Activated T-cell treated with anti-CD3 and anti-CD28 coated beads, Interleukin-2, amount 50 U/mL, for 48 hours (primary cell): Measurements from ENCODE around the gene TMEM144.

Source experiments
- DNase-seq, 2 experiments: peaks; one replicate each; pipeline ENCODE4 v3.0.0-alpha.2; 2020

TMEM144 gene

DNA sequence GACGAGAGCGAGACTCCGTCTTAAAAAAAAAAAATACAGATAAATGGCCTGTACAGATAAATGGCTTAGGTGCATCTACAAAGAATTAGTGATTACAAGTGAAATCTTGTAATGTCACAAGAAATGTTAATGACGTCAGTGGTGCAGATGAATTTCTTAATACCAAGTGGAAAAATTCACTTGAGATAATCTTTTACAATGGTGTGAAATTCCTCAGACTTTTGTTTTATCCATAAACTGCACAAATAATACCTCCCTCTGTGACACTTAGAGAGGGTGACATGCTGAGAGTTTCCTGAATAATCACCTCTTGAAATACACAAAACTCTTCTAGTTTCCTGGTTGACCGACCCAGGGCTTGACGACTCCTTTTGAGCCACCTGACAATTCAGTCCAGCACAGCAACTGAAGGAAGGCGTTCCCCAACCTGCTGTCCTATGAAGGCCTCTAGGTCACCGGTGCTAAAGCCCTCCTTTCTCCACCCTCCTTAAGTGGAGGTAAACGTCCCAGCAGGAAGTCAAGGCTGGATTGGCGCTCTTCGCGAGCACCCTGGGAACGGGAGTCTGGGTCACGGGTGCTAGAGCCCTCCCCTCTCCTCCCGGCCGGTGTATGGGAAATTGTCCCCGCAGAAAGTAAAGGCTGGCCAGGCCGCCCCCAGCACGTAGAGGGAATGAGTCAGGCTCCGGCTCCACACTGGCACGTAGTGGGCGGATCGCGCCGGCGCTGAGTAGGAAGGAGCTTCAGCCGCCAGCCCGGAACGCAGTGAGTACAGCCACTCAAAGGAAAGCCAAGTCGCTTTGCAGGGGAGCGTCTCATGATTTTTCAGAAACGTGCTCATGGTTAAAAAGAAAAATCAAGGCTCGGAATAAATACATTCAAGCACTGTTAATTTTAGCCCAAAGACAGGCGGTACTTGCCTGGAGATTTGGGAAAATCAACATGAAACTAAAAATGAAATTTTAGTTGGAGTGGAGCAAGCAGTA is at the start of gene TMEM144:
Gene TMEM144 (plus strand): TSS at position 662 of the 983 bp plus-strand sequence. CDS start 2,182 bp downstream, outside the sequence.
- DNase-seq, result peak; percentile 63 to 74

DNA sequence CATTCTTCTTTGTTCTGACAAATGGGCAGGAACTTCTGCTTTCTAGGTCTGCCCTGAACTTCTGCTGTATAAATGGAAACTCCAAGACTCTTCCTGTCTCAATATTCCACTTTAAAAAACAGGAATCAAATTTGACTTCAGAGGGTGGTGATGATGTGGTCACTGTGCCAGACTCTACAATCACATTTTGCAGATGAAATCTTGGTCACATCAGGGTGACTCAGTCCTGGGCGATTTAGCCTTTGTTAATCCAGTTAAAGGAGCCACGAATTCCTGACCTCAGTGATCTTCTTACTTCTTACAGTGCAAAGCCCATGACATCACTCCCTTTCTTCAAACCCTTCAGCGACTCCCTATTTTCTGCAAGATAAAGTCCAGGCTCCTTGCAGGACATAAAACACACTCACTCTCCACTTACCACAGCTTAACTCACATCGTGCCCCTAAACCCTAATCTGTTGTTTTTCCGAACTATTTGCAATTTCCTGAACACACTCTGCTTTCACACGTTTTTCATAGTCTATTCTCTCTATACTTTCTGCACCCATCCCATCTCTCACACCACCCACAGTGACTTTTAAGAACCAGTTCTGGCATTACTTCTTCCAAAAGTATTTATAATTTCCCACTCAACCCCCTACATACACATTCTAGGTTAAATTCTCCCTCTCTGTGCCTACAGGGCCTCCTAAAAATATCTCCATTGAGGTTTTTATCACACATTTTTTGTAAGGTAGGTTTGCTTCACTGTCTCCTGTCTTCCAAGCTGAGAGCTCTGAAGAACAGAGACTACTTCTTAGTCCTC is 48.5 kb upstream of the TMEM144 start:
- no peak for DNase-seq

DNA sequence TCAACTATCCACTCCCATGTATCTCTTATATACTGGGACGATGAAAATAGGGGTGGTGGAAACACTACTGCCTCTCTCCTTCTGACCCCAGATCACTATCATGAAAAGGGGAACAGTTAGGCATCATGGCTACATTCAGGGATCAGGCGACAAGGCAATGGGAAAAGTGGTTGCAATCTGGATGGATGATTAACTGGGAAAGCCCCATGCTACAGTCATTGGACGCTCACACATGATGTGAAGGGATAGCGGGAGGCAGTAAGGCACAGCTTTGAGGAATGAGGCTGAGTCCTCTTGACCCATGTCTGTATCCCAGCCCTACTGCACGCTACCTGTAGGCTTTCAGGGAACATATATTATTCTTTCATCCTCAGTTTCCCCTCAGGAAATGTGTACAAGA is 47.7 kb upstream of the TMEM144 start:
- DNase-seq, result no peak

DNA sequence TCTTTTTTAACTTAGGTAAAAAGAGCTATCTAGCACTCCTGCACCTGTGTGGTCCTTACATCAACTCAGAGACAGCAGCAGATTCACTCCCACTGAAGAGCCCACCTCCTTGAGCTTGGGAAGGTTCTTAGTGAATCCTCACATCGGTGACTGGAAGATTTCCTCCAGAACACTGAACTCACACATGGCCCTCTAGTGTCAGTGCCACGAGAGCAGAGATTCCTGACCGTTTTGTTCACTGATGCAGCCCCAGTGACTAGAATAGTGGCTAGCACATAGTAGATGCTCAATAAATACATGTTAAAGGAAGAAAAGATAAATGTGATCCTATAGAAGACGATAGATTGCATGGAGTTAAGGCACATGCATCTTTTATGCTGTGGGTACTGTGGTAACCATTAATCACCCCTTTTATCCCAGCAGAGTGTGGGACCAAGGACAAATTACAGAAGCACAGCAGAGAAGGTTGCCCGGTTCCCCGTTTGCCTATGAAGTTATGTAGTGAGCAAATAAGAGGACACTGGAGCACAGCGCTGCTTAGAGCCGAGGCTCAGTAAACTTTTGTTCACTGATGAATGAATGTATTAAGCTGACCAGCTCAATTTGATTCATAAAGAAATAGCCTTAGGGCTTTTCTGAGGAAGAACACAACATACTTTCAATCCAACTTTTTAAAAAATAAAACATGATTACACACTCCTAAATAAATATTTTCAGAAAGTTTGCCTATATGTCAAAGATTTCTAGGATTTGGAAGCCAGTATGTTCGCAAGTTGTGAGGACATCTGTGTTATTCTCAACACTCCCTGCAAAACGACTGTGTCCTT is 46.1 kb upstream of the TMEM144 start:
- DNase-seq, result no peak

DNA sequence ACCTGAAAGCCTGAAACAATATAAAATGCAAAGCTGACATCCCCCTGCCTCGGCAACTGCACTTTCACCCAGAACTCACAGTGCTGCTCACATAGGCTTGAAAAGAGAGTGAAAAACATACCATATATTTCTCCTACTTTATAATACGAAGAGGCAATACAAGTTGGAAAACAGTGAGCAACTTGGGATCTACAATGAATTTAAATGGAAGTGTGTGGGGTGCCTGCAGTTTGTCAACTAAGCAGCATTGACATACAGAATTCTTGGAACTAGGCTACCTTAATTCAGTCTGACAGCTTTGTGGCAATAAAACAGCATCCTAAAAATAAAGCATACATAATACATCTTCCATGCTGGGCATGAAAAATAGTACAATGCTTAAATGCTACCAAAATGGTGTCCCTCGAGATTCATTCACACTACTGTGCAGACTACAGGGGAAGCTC is 45.5 kb upstream of the TMEM144 start:
- no peak for DNase-seq

DNA sequence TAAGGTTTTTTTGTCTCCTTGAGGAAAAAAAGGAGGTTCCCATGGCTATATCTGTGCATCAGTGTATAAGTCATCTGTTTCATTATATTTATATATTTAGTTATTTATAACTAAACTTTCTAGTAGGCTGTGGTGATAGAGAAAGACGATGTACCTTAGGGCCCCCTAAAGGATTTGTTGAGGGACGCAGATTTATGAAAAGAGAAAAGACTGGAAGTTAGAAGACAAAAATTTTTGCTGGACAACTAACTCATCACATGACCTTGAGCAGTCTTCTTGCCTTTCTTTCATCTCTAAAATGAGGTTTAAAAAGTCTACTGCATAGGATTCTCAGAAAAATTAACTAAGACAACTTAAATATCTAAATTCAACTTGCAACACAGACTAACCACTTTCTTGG is 43.6 kb upstream of the TMEM144 start:
- no peak for DNase-seq

DNA sequence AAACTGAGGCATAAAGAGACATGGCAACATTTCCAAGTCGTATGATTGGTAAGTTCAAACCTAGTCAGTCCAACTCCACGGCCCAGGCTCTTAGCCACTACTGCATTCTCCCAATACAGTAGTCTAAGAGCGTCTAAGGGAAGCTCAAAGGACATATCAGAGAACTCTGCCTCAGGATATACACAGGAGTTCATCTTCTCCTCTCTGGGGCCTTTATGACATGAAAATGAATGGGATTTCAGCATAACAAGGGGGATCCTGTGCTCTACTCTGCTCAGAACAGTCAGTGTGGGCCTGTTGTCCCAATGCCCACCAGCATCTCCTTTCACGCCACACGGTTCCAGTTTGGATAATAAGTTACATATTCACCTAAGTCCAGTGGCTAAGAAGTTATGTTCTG is 41.7 kb upstream of the TMEM144 start:
- no peak for DNase-seq

DNA sequence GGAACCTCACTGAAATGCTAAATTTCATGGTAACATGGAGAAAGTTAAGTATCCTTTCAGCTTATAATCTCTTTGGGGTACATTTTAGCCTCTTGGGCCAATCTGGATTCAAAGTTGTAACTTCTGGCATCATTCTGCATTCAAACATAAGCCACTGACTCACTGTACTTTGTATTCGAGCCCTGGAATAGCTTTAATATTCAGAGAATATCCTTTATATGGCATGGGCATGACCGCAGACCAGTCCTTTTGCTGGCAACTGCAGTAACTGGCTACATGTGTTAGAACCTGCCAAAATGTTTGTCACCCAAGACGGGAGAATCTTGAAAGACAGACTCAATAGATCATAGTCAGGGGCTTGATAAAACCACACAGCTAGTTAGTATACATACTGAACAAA is 40.8 kb upstream of the TMEM144 start:
- no peak for DNase-seq

DNA sequence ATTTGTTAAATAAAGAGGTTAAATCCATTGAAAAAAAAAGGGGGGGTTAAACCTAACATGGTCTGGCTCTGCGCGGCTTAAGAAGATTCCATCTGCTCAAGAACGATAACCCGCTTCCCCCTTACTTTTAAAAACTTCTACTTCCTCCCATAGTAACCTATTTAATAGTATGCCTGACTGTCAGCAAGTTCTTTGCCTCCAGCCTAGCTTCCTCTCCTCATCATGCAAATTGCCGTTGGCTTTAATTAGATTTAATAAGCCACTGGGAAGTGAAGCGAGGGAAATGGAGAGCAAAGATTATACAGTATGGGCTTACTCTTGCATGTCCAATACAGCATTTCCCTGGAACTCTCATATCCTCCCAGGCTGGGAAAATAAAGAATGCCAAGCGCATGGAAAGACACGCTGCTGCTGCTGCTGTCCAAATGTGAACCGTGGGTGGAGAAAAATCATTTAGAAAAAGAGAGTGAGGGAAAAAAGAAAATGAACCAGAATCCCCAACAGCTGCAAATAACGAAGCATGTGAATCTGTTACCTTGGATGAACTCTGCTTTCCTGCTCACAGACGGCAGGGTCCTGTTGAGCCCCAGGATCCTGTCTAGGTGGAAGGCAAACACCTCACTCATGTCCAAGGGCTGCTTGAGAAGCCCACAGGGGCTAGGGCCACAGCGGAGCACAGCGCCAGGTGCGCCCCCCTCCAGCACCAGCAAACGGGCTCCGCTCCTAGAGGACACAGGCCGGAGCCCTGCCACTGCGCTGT is 40.2 kb upstream of the TMEM144 start:
- DNase-seq, result no peak

DNA sequence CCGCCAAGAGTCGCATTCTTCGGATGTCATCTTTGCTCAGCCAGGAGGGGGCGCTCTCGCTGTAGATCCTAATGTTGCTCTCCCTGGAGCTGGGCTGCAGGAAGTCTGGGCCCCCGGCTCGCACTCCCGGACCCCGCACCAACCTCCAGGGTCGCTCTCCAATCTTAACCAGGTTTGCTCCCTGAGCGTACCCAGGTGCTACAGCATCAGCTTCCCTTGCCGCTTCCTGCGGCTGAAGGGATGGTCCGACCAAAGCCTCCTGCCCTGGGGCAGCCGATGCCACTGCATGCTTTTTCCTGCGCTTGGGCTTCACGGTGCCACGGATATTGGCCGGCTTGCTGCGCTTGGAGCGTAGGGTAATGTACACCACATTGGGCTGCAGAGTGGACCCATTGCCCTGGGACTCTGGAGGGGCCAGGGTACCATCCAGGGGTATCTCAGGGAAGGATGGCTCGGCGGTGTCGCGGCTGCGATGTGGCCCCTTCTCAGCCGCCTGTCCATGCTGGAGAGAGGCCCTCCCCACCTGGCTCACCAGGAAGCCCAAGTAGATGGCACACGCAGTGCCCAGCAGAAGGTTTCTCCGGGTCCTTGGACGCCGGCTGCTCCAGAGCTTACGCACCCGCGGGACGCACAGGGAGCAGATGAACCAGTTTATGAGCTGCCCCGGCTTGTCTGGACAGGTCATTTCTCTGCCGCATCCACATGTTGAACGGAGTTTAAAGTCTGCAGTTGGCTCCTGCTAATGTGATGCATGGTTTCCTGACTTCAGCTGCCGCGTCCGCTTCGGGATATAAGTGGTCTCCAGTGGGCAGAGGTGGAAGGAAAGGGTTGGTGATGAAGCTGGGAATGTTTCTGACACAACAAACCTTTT is 39.4 kb upstream of the TMEM144 start:
- DNase-seq, result peak; percentile 52 to 61

DNA sequence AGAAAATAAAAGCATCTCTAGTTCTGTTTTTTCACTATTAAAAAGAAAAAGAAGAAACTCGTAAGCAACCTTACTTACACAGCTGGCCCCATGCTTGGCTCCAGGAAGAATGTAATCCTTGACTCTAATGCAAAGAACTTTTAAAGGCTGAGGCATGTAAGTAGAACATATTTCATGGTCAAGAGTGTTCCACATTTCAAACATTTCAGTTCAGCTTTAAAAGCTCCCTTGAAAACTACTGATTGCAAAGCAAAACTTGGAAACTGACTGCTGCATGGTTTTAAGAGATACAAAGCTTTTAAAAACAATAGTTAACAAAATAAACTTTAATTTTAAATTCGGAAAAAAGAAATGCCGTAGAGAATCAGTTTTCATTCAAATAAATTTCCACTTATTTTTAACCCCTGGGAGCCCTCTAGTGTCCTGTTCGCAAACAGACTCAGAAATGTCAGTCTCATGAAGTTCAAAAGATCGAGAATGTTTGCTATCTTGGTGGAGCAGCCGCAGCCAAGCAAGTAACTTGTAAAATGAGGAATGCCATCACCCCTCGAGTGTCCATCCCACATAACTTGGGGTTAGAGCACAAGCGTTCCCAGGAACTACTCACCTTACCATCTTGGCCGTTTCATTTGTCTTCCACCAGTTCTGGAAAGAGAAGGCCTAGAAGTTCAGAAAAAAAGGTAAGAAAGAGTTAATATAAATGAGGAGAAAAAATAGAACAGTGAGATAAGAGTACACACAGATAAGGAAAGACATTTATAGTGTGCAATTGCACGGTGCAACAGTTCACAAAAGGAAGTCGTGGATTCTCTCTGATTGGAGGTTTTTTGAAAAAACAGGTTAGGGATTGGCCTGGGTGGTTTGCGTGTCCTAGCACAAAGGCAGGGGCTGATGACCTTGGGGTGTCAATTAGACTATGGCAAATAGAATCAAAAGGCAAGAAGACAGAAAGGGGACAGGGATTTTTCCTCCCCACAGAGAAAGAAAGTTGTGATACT is 37.7 kb upstream of the TMEM144 start, which contains the start of gene GASK1B:
Gene GASK1B (minus strand): TSS at position 765 of the 998 bp plus-strand sequence. CDS start 1,650 bp downstream, outside the sequence.
- DNase-seq, result peak; percentile 16

DNA sequence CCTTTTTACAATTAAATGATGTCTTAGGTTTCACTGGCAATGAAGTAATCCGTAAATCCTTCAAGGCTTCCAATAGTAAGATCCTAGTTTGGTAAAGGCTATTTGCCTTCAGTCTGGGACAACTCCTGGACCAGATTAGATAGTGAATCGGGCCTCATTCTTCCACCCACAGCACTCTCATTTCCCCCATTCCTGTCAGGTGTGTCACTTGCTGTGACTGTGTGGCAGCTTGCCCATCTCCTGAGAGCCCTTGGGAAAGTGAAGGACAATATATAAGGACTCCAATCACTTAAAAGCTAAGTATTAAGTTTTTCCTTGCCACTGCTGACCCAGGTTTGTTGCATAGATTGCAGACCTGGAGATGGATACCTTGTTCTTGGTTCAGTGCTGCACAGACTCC is 34.2 kb upstream of the TMEM144 start:
- no peak for DNase-seq

DNA sequence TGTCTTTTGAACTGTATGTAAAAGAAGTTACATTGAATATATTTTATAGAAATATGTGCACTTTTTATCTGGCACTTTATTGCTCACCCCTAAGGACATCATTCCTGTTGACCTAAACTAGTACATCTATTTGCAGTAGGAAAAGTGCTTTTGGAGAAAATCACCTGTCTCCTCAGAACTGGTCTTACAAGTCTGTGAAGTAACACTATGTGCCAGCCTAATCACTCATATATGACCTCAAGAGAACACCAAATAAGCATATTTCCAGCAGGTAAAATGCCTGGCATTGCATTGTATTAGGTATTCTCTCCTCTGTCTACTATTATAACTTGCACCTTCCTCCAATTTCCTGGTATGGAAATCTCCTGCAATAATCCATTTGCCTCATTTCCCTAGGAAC is 33.5 kb upstream of the TMEM144 start:
- no peak for DNase-seq

DNA sequence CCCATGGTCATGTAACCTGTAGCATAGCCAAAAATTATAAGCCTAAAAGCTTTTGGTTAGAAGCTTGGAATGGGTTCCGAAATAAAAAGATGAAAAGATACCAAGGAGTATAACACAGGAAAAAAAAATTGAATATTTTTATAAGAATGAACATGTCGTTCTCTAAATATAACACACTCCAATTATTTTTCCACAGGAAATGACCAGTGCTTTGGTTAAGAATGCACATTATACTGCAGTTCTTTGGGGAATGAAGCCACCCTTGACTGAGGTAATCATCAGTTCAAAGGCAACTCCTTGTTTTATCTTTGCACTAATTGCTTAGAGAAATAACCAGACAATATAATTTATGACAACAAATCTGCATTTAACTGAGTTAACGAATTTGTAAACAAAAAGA is 30.8 kb upstream of the TMEM144 start:
- DNase-seq, result no peak

DNA sequence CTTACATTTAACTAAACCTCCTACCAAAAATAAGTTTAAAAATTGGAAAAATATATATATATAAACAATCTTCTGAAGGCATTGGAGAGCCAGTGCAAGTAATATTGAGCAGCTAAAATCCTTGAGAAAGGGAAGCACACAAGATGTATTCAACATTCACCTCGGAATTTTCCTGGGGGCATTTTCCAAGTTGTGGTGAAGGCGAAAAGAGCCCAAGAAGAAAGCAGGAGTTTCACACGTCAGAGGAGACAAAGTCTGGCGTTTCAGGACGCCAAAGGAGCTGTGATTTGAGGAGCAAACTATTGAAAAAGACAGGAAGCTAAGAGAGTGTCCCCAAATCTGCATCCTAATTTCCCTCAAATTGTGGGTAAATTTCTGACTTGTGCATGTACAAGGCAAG is 28.4 kb upstream of the TMEM144 start:
- DNase-seq, result no peak

DNA sequence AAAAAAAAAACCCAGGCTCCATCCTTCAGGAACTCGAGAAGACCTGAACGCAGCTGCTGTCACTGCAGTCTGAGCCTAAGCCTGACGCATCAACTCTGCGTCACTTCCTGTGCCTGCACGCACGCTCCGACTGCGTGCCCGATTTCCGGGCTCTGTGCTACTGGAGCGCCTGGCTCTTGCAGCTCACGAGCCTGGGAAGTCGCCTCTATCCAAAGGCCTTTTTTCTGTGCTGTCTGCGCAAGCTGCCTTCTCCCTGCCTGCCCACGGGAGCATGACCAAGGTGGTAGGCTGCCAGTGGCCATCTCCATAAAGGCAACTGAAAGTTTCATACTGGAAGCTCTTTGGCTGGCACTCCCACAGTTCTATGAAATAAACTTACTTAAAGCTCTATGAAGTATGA is 27.6 kb upstream of the TMEM144 start:
- no peak for DNase-seq

DNA sequence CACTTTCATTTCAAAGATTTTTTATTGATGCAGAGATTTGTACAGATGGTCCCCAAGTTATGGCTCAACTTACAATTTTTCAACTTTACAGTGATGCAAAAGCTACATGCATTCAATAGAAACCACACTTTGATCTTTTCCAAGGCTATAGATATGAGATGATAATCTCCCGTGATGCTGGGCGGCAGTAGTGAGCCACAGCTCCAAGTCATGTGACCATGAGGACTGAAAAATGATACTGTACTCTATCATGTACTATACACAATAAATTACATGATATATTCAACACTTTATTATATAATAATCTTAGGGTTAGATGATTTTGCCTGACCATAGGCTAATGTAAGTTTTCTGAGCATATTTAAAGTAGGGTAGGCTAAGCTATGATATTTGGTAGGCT is 23.5 kb upstream of the TMEM144 start:
- DNase-seq, result no peak

DNA sequence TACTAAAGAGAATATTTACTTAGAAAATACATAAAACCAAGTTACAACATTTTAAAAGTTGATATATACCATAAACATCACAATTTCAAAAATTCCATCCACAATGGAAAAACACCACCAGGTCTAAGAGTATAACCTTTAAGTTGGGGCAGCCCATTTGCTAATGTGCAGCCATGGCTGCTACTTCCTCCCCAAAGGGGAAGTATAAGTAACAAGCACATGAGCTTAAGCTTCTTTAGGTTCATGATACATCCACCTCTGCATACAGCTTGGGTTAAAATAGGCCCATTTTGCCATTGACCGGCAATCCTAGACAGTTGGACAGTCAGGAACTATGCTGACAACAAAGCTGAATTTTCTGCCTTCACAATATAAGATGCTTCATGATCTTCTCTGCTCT is 20.9 kb upstream of the TMEM144 start:
- DNase-seq, result no peak

DNA sequence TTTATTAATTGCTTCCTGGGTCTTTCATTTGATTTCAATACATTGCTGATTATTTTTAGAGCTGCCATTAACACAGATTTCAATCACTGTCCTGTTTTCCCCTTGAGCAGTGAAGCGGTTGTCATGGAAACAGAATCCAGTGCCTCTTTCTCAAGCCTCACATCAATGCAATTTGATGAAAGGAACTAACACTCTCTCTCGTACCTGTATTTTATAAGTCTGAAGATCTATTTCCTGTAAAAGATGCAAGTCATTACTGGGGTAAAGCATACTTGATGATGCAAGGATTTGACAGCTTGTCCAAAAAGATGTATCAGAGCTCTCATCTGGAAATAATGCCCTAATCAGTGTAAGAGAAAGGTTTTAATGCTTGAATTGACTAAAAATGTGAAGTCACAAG is 19.6 kb upstream of the TMEM144 start:
- no peak for DNase-seq
